ENCODE data around the gene GIMAP7. TPM values are rescaled to one million over a fixed set of nuclear protein-coding genes. Genes with fewer than 3 reads are reported as not detected.

The GIMAP7 gene
- total RNA-seq, 1 donor from 2014 or later = not detected

GRCh38 chr7:150524018-150524417 lies 9.3 kb downstream of the GIMAP7 start:
- no peak for TF ChIP-seq CTCF (IDR thresholded peaks at IDR 0.05; ENCODE audit: unreplicated experiment)
- Mint-ChIP-seq H3K4me3 (ENCODE audit: low read depth) (no peak overlapping the region), H3K27me3 (no peaks in the 10 kb centered on the region), H3K9me3 (ENCODE audit: low read depth) (peaks cover 7% of the 10 kb centered on the region), H3K27ac (no peak overlapping the region), H3K36me3 (ENCODE audit: insufficient read depth) (no peaks in the 10 kb centered on the region), H3K4me1 (ENCODE audit: low read depth) (no peaks in the 10 kb centered on the region)
- DNase-seq (ENCODE audit: low spot score, unreplicated experiment) = no peak

GRCh38 chr7:150531704-150532103 lies 17.0 kb downstream of the GIMAP7 start:
- Mint-ChIP-seq H3K27ac (no peak overlapping the region), H3K27me3 (no peaks in the 10 kb centered on the region), H3K4me1 (ENCODE audit: low read depth) (no peaks in the 10 kb centered on the region), H3K4me3 (ENCODE audit: low read depth) (no peak overlapping the region), H3K9me3 (ENCODE audit: low read depth) (peaks cover 39% of the 10 kb centered on the region), H3K36me3 (ENCODE audit: insufficient read depth) (no peaks in the 10 kb centered on the region)
- no peak for DNase-seq (ENCODE audit: low spot score, unreplicated experiment)
- no peak for TF ChIP-seq CTCF (IDR thresholded peaks at IDR 0.05; ENCODE audit: unreplicated experiment)

GRCh38 chr7:150538259-150538658 lies 23.6 kb downstream of the GIMAP7 start:
- DNase-seq (ENCODE audit: low spot score, unreplicated experiment) = no peak
- no peak for TF ChIP-seq CTCF (IDR thresholded peaks at IDR 0.05; ENCODE audit: unreplicated experiment)
- Mint-ChIP-seq H3K4me1 (ENCODE audit: low read depth) (no peaks in the 10 kb centered on the region), H3K36me3 (ENCODE audit: insufficient read depth) (no peaks in the 10 kb centered on the region), H3K27me3 (no peaks in the 10 kb centered on the region), H3K9me3 (ENCODE audit: low read depth) (peaks cover 45% of the 10 kb centered on the region), H3K27ac (no peak overlapping the region), H3K4me3 (ENCODE audit: low read depth) (no peak overlapping the region)

- Mint-ChIP-seq H3K36me3 (ENCODE audit: insufficient read depth) (no peaks in the 10 kb centered on the region), H3K4me3 (ENCODE audit: low read depth) (no peak overlapping the region), H3K27me3 (no peaks in the 10 kb centered on the region), H3K27ac (no peak overlapping the region), H3K4me1 (ENCODE audit: low read depth) (no peaks in the 10 kb centered on the region), H3K9me3 (ENCODE audit: low read depth) (peaks cover 37% of the 10 kb centered on the region)
- no peak for DNase-seq (ENCODE audit: low spot score, unreplicated experiment)
- TF ChIP-seq CTCF (IDR thresholded peaks at IDR 0.05; ENCODE audit: unreplicated experiment) = no peak
These were observed 38.5 kb downstream of the GIMAP7 start for GRCh38 chr7:150553163-150553562.

GRCh38 chr7:150556521-150557138 lies 42.0 kb downstream of the GIMAP7 start:
- H3K4me3 Mint-ChIP-seq (ENCODE audit: low read depth) = no peak overlapping the region
- no peaks in the 10 kb centered on the region for H3K4me1 Mint-ChIP-seq (ENCODE audit: low read depth)
- no peaks in the 10 kb centered on the region for H3K27me3 Mint-ChIP-seq
- no peak overlapping the region for H3K27ac Mint-ChIP-seq
- no peak for DNase-seq (ENCODE audit: low spot score, unreplicated experiment)
- no peak for TF ChIP-seq CTCF (IDR thresholded peaks at IDR 0.05; ENCODE audit: unreplicated experiment)
- peaks cover 38% of the 10 kb centered on the region for H3K9me3 Mint-ChIP-seq (ENCODE audit: low read depth)
- no peaks in the 10 kb centered on the region for H3K36me3 Mint-ChIP-seq (ENCODE audit: insufficient read depth)
